HG02885 (cell line): ENCODE results near the gene MSL1.

Source experiments
- ATAC-seq: cut with Tn5 transposase; IDR thresholded peaks from one replicate; pipeline ENCODE4 v1.9.1; 2021; ENCODE audit warnings: mild to moderate bottlenecking; ENCODE audit not compliant: unreplicated experiment, poor library complexity

Gene MSL1

DNA sequence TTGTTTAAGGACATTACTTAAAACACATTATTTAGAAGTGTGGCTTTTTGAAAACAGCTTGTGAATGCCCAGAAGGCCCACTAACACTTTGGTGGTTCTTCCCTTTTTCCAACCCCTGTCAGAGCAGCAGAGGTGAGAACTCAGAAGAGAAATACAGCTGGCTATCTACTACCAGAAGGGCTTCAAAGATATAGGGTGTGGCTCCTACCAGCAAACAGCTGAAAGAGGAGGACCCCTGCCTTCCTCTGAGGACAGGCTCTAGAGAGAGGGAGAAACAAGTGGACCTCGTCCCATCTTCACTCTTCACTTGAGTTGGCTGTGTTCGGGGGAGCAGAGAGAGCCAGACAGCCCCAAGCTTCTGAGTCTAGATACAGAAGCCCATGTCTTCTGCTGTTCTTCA lies 48.6 kb downstream of the MSL1 start:
- ATAC-seq = no peak

DNA sequence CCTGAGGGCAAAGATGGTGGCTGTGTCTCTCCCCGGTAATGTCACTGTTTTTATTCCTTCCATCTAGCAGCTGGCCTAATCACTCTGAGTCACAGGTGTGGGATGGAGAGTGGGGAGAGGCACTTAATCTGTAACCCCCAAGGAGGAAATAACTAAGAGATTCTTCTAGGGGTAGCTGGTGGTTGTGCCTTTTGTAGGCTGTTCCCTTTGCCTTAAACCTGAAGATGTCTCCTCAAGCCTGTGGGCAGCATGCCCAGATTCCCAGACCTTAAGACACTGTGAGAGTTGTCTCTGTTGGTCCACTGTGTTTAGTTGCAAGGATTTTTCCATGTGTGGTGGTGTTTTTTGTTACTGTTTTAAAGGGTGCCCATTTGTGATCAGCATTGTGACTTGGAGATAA lies 50.0 kb downstream of the MSL1 start:
- no peak for ATAC-seq

DNA sequence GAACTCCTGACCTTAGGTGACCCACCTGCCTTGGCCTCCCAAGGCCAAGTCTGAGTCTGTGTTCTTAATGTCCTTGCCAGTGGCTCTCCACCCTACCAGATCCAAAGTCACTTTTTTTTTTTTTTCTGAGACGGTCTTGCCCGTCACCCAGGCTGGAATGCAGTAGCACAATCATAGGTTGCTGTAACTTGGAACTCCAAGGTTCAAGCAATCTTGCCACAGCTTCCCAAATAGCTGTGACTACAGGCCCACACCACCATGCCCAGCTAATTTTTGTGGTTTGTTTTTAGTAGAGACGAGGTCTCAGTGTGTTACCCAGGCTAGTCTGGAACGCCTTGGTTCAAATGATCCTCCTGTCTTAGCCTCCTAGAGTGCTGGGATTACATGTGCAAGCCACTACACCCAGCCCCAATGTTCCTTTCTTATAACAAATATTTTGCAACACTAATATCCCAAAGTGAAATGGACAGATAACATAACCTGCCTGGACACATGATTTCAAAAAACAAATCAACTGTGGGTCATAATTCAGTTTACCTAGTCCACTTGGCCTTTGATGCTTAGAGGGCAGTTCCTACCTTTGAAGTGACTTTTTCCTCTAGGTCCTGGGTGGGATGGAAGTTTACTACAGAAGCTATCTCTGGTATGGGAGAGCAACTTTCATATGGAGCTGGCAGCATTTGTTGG lies 51.5 kb downstream of the MSL1 start:
- no peak for ATAC-seq

DNA sequence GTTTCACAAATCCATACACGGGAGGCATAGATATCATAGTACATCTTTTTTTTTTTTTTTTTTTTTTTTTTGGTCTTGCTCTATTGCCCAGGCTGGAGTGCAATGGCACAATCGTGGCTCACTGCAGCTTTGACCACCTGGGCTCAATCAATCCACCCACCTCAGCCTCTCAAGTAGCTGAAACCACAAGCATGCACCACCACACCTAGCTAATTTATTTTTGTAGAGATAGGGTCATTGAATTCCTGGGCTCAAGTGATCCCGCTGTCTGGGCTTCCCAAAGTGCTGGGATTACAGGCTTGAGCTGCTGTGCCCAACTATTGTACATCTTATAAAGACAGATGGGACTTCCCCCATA lies 52.0 kb downstream of the MSL1 start:
- no peak for ATAC-seq

DNA sequence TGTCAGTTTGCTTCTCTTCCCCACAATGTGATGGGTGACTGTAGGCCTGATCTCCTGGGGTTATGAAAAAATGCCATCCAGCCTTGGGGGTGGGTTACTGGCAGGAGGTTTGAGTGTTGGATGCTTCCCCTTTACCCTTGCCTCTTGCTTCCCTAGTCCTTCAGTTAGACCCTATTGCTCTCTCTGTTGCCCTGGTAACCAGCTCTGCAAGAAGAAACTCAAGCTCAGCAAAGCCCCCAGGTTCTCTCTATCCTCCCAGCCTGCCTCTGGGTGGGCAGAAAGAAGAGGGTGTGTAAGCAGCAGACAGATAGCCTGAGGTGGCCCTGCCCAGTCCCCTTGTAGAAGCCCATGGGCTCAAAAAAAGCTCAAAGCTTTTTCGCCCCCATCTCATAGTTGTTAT lies 52.7 kb downstream of the MSL1 start:
- no peak for ATAC-seq

DNA sequence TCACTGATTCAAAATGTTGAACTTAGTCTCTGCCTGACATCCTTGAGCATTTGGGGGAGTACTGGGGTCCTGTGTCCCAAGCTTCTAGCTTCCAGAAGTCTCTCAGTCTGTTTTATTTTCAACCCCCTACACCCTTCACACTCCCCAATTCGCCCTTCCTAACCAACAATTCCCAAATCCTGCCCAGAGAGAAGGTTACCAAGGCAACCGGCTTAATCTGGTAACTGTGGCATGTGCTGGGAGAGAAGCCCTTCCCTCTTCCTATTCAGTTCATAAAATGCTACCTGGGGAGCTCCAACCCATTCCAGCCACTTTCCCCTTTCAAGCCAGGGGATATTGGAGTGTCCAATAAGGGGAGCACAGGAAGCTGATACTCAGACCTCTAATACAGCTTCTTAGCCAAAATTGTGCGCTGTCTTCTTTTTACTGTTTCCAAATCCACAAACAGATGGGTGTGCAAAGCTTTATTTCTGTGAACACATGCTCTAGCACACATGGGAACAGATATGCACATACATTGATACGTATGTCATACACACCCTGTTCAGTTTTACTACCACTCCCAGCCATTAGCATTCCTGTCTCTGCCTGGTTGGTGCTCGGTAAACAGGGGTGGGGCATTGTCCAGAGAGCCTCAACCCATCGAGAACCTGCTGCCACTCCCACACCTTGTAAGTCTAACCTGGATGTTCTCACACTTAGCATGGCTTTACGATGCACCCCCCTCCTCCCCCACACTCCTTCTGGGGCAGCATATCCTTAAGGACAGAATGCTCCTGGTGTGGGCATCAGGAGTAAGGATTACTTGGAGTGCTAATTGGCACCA lies 54.4 kb downstream of the MSL1 start:
- ATAC-seq = no peak

DNA sequence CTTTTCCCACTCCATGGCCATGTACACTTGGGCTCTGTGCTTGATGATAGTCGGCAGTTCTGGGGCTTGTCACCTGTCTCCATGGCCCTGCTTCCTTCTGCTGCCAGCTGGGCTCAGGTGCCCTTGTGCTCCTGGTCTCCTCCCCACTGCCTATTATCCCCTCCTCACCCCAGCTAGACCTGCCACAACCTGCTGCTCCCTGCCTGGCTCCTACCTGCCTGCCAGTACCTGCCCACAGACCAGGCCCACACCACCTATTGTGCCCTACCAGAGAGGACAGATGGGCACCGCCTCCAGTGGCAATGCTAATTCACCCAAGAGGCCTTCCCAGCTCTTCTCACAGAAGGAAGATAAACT lies 55.0 kb downstream of the MSL1 start:
- ATAC-seq = no peak

DNA sequence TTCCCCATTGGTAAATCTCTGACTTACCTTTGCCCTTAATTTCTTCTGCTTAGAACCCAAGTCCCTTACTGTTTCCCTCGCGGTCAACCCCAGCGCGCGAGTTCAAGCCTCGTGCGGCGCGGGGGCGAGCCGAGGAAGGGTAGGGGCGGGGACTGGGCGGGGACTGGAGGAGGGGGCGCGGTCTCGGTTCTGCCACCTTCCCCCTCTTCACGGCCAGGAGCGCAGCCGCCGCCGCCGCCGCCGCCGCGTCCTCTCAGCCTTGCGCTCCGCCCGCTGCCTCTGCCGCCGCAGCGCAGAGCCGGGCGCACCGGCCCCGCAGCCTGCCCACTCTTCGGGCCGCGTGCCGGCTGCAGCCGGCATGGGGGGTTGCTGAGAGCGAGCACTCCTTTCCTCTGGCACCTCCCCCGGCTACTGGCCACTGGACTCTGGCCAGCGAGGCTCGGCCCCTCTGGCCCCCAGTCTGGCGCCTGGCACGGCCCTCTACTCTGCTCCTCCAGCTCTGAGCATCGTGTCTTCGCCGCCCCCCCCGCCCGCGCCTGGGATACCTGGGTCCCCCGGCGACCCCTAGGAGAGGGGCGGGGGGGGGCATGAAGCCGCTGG lies 55.6 kb downstream of the MSL1 start, which contains the start of gene RAPGEFL1:
TSS of gene RAPGEFL1 (plus strand) at position 196 of the 600 bp plus-strand sequence. CDS start at position 588, 392 bp downstream.
- peak; percentile 74 for ATAC-seq

DNA sequence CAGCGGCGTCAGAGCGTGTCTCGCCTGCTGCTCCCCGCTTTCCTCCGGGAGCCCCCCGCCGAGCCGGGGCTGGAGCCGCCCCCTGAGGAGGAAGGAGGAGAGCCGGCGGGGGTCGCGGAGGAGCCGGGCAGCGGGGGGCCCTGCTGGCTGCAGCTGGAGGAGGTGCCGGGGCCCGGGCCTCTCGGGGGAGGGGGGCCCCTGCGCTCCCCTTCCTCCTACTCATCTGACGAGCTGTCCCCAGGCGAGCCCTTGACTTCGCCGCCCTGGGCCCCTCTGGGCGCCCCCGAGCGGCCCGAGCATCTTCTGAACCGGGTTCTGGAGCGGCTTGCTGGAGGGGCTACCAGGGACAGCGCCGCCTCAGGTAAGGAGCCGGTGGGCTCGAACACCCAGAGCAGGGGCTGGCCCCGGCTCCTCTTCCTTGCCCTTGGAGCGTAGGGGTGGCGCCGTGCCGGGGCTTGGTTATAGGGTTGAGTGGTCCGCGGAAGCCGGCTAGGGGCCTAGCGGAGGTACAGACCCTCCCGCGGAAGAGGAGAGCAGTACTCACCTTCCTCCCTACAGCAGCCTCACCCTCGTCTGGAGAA lies 56.3 kb downstream of the MSL1 start:
- ATAC-seq = no peak

DNA sequence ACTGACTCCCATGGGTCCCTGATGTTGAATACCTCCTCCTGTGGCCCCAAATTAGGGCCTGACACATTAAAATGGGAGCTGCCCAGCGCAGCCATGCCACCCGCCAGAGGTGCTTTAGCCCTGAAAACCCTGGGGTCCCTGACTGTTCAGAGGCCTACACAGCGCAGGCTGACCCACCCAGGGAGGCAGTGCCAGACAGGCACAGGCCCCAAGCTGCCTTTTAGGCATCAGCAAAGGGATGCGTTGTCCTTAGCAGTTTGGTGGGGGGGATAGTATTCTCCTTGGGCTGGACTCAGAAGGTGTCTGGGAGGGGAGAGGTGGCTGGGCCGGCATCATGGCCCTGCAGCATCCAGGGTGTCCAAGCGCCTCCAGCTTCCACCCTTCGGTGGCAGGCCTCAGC lies 56.9 kb downstream of the MSL1 start:
- ATAC-seq = no peak

DNA sequence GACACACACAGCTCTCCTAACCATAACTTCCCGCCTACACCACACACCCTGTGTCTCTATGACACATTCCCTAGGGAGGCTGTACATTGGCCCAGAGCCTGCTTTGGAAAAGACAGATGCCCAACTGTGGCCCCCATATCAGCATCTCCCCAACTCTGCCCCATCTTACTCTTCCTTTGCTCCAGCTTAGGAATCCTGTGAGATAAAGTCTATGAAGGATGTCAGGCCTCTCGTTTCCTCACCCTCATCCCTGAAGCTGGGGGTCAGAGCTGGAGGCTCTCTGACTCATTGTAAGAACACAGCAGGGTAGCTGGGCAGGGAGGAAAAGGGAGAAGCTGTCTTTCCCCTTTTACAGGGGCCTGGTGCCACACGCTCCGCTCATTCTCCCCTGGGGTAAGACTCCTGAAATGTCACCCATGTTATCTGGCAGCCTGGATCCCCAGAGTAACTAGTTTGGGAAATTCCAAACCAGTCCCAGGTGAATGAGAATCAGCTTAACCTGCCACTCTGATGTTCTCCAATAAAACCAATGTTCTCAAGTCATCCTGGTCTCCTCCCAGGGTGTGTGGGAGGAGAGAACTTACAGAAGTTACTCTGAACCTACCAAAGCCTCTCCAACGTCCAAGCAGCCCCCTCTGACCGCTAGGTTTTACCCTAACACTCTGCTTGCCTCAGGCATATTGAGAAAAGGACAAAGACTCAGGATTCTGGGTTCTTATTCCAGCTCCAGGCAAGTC lies 58.3 kb downstream of the MSL1 start:
- ATAC-seq = no peak

DNA sequence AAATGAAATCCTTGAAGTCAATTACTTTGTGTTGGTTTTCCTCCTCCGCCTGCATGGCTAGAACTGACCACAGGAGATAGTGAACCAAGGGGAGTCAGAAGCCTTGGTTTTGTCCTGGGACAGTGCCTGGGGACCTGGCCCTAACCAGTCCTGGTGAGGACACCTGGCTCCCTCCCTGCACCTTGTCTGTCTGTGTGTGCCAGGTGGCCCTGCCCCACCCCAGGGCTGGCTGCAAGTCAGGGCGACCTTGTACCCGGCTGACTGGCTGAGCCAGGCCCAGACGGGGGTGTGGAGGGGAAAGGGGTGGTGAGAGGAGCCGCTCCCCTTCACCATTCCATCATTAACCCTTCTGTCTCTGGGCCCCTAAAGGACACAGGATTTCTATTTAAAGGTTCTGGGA lies 58.9 kb downstream of the MSL1 start:
- no peak for ATAC-seq

DNA sequence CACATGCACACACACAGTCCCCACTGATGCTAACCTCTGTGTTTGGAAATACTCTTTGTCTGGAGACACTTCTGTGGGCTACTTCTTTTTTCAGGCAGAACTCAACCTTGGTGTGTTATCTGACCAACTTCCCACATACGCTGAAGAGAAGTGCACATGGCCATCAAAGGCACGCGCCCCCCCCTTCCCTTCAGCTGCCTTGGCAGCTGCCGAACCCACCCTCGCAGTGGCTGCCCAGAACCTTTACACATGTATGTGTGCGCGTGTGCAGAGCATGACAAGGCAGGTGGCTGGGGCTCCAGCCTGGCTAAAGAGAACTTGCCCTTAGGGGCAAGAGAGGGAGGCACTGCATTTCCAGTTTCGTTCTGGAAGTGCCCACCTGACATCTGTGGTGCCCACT lies 59.4 kb downstream of the MSL1 start:
- no peak for ATAC-seq

DNA sequence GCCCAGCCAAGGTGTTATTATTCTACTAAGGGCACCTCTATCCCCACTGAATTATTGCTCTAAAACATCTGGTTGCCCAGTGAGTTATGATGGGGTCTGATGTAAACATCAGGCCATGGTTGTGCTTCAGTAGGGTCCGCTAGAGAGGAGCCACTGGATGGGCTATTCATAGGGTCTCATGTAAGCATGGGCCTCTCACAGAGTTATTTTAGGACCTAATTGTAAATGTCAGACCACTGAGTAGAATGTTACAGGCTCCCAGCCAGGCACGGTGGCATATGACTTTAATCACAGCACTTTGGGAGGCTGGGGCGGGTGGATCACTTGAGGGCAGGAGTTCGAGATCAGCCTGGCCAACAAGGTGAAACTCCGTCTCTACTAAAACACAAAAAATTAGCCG lies 60.8 kb downstream of the MSL1 start:
- ATAC-seq = no peak
